Measurements from ENCODE around the gene GHRH.

Gene GHRH

DNA sequence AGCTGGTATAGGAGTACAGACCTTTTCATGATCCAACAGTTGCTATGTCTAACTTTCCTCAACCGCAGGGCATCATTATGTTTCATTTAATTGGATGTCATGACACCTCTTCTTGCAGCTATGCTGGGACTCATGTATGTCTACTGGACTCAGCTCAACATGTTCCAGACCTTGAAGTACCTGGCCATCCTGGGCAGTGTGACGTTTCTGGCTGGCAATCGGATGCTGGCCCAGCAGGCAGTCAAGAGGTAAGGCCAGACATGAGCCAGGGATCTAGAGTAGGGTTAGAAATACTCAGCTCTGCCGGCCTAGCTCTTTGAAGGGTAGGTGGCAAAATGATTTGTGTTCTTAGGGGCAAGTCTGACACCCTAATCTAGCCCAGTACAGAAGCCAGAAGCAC, 25.2 kb downstream of the GHRH start:
- no peak for DNase-seq

GRCh38 chr20:37235065-37235464, 26.5 kb downstream of the GHRH start:
- no peak for DNase-seq

GRCh38 chr20:37234254-37234581, 27.4 kb downstream of the GHRH start:
- no peak for DNase-seq

- DNase-seq = no peak
Measured at GRCh38 chr20:37233548-37234253, 27.9 kb downstream of the GHRH start.

DNA sequence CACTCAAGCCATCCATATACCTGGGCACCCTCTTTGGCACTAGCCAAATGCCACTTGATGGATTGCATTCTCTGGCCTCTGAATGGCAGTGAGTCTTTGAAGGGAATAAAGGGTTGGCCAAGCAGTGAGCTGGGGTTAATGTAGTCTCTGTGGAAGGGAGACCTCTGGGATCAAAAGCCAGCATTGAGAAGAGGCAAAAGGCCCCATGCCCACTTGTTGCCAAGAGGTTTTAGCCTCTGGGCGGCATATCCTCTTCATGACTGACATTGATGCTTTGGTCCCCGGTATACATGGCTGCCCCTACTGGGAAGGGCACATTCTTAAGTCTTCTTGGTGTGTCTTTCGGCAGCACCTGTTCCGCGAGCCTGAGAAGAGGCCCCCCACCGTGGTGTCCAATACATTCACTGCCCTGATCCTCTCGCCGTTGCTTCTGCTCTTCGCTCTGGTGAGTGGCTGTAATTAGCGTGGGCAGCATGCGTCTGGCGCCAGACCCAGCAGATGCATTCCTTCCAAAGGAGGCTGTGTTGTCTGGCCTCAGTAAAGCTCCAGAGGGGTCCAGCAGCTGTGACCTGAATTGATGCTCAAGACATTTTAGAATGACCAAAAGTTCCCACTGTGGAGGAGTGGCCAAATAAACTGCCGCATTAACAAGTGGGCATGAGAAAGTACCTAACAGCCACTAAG, 29.5 kb downstream of the GHRH start:
- DNase-seq = no peak

- no peak for DNase-seq
Measured at GRCh38 chr20:37230200-37230599, 31.4 kb downstream of the GHRH start.

DNA sequence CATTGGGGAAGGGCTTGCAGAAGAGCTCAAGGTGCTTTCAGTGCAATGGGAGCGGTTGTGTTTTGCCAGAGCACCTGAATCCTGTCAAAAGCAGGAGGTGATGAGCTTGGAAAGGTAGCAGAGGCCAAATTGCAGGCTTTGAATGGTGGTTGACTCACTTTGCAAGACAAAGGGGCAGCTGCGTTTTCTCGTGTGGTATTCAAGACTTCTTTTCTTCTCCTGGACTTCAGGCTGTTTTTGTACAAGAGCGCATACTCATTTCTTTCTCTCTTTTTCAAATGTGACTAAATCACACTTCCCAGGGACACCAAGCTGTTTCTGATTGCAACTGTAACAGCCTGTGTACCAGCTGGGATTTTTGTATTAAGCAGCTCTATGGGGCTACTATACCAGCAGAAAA, 32.3 kb downstream of the GHRH start:
- no peak for DNase-seq

DNA sequence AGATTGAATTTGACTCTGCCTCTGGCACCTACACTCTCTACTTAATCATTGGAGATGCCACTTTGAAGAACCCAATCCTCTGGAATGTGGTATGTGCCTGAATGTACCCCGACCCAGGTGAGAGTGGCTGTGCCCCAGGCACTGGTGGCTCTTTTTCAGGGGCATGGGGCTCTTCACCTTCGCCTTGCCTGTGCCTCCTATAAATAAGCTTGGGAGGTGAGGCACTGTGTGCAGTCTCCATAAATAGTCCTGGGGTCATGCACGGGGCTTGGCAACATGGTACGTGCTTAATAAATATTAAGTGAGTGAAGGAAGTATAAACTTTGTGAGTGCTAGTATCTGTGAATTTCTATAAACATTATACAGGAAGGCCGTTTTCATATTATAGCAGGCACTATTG, 33.0 kb downstream of the GHRH start:
- no peak for DNase-seq

DNA sequence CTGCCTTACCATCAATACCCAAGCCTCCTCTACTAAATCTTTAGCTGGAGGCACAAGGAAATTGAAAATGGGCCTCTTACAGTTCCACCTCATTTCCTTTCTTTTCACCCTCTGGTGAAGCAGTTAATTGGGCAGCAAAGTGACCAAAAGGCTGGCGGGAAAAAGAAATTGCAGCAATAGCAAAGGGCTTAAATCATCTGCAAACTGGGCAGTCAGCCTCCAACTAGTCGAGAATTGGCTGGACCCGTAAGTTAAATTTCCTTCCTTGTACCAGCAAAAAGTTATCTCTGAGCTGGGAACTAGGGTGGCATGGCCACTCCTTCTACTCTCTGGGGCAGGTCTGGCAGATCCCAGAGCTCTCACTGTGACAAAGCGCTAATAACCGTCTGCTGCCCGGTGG, 33.5 kb downstream of the GHRH start:
- no peak for DNase-seq

GRCh38 chr20:37226889-37227288, 34.7 kb downstream of the GHRH start:
- no peak for DNase-seq

- DNase-seq = no peak
Measured at GRCh38 chr20:37225146-37225545, 36.5 kb downstream of the GHRH start.

- DNase-seq = no peak
Measured at GRCh38 chr20:37223053-37223452, 38.6 kb downstream of the GHRH start.

DNA sequence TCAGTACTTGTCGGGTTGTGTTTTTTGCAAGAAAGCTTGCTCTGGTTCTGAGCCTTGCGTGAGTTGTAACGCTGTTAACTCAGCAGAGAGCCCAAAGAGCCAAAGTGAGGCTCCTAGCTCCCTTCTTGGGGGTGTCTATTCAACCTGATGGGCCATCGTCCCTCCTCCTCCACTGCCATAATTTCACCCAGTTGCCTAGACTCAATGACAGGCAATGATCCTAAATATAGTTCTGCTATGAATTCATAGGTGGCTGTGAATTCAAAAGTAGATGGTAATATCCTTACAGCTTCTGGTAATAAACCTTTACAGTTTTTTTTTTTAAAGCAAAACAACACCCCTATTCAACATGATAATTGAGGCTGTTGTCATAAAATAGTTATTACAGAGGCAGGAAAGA, 39.5 kb downstream of the GHRH start:
- DNase-seq = no peak

GRCh38 chr20:37220731-37221130, 40.9 kb downstream of the GHRH start:
- no peak for DNase-seq

- DNase-seq = no peak
Measured at GRCh38 chr20:37219751-37220668, 41.6 kb downstream of the GHRH start.

DNA sequence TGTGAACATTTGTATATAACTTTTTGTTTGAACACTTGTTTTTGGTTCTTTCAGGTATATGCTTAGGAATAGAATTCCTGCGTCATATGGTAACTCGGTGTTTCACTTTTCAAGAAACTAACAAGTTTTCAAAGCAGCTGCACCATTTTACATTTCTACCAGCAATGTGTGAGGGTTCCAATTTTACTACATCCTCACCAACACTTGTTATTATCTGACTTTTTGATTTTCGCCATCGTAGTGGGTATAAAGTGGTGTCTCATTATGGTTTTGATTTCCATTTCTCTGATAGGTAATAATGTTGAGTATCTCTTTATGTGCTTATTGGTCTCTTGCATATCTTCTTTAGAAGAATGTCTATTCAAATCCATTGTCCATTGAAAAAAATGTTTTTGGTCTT, 42.6 kb downstream of the GHRH start:
- no peak for DNase-seq

DNA sequence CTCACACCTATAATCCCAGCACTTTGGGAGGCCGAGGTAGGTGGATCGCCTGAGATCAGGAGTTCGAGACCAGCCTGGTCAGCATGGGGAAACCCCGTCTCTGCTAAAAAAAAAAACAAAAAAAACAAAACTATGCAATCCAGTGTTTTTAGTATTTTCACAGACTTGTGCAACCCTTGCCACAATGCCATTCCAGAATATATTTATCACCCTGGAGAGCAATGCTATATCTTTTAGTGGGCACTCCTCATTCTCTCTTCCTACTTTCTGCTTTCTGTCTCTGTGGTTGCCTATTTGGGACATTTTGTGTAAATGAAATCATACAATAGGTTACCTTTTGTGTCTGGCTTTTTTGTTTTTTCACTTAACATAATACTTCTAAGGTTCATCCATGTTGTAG, 43.2 kb downstream of the GHRH start:
- no peak for DNase-seq

- DNase-seq = no peak
Measured at GRCh38 chr20:37209661-37210314, 51.8 kb downstream of the GHRH start.

- no peak for DNase-seq
Measured at GRCh38 chr20:37209193-37209592, 52.4 kb downstream of the GHRH start.

DNA sequence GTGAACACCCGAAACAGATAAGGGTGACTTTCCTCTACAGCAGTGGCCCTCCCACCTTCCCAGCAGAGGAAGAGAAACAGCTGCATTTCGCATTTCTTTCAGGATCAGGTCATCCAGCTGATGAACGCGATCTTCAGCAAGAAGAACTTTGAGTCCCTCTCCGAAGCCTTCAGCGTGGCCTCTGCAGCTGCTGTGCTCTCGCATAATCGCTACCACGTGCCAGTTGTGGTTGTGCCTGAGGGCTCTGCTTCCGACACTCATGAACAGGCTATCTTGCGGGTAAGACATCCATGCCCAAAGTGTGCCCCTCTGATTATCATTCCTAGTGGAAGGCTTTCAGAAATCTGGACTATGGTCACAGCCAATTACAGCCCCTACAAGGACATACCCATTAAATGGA, 54.4 kb downstream of the GHRH start:
- no peak for DNase-seq

DNA sequence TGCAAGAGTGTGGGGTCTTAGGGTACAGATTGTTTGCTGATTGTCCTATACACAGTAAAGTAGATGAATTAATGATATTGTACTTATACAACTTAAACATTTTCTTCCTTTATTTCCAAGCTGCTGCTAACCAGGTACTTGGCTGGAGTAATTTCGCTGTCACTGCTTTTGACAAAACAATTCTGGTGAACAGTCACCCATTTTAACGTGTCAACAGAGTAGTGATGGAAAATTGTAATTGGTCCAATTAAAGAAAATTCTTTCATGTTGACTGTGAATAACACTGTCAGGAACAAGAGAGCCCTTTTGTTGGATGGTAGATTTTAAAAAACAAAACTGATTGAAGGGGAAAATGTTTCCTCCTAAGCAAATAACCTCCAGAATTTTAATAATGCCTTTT, 55.8 kb downstream of the GHRH start:
- DNase-seq = no peak

DNA sequence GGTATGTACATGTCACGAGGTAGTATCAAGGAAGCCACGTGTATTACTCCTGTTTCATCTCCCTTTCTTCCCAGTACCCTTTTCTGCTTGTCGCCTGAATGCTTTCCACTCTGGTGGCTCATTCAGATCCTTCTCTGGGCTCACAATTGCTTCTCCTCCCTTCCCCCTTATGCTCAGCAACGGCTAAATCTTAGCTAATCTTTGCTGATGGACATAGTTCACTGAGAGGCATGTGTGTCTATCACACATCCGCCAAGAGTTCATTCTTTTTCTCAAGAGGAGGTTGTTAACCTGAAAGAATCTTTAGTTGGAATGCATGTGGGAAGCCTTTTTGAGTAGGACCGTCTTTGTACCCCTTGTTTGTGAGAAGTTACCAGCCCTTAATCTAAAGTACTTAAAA, 56.5 kb downstream of the GHRH start:
- no peak for DNase-seq

GRCh38 chr20:37204056-37204455, 57.6 kb downstream of the GHRH start:
- no peak for DNase-seq
